GM20000 (cell line): ENCODE data around the gene RPP25.

Source experiments
- DNase-seq: peaks from one replicate; pipeline ENCODE4 v3.0.0; 2012; ENCODE audit warnings: low spot score
- CTCF ChIP-seq: IDR thresholded peaks from 2 replicates; pipeline ENCODE4 v1.5.1; 2012; ENCODE audit warnings: mild to moderate bottlenecking, control low read depth; ENCODE audit errors: extremely low read depth, missing control alignments

The RPP25 gene

GRCh38 chr15:74995182-74995778 lies 38.7 kb upstream of the RPP25 start, which contains the start of gene SCAMP5:
SCAMP5 (plus strand) TSS chr15:74995563; CDS start chr15:75011840, 16,277 bp downstream.
- no peak for TF ChIP-seq CTCF
- peak; percentile 99 for DNase-seq

- TF ChIP-seq CTCF = no peak
Measured at GRCh38 chr15:74994685-74995084, 38.1 kb upstream of the RPP25 start.

GRCh38 chr15:74994236-74994635 lies 37.7 kb upstream of the RPP25 start:
- TF ChIP-seq CTCF = no peak
- DNase-seq = no peak

More at GRCh38 chr15:74994685-74995084, 38.1 kb upstream of the RPP25 start:
- DNase-seq = no peak

DNA sequence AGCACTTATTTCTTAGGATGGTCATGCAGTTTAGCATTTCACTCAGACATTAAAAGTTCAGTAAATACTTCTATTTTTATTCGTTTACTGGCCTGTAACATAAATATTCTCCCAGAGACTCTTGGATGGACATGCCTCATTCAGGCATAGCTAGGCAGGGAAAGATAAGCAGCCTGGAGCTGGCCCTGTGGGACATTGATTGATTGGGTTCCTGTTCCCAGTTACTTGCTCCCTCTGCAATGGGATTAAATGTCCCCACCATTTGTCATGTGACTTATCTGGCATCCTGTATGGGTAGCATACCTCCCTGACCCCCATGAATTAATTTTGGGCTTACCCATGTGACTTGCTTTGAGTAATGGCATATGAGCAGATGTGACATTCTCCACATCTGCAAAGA lies 36.0 kb upstream of the RPP25 start:
- TF ChIP-seq CTCF = no peak
- DNase-seq = no peak

DNA sequence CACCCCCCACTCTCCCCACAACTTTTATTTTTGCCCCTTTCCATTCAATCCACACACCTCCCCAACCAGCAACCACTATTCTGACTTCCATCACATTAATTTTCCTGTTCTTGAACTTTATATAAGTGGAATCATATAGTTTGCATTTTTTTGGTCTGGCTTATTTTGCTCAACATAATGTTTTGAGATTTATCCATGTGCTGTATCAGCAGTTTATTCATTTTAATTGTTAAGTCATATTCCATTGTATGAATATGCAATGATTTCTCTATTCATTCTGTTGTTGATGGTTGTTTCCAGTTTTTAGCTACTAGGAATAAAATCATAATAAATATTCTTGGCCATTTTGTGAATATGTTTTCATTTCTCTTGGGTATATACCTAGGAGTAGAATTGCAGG lies 33.0 kb upstream of the RPP25 start:
- DNase-seq = no peak

DNA sequence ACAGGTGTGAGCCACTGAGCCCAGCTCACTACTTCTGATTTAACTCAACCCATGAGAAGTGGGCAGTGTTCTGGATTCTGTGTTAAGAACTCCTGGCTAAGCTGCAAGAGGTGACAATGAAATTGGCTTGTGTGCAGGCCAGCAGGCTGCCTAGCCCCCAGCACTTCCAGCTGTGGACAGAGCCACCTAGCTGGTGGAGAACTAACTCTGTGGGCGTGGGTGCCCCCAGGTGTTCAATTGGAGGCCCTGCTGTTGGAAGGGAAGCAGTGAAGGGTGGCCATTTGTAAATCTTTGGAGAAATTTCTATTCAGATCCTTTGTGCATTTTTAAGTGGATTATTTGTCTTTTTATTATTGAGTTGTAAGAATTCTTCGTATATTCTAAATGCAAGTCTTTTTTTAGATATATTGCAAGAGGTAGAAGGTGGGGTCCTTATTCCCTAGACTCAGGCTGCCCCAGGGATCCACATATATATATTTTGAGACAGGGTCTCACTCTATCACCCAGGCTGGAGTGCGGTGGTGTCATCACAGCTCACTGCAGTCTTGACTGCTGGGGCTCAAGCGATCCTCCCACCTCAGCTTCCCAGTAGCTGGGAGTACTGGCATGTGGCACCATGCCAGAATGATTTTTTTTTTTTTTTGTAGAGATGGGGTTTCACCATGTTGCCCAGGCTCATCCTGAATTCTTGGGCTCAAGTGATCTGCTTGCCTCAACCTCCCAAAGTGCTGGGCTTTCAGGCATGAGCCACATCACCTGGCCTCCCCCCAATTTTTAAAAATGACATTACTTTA lies 31.6 kb upstream of the RPP25 start:
- peak; percentile 29 for TF ChIP-seq CTCF
- peak; percentile 34 for DNase-seq

More for the DNA sequence above, 33.0 kb upstream of the RPP25 start:
- no peak for TF ChIP-seq CTCF

DNA sequence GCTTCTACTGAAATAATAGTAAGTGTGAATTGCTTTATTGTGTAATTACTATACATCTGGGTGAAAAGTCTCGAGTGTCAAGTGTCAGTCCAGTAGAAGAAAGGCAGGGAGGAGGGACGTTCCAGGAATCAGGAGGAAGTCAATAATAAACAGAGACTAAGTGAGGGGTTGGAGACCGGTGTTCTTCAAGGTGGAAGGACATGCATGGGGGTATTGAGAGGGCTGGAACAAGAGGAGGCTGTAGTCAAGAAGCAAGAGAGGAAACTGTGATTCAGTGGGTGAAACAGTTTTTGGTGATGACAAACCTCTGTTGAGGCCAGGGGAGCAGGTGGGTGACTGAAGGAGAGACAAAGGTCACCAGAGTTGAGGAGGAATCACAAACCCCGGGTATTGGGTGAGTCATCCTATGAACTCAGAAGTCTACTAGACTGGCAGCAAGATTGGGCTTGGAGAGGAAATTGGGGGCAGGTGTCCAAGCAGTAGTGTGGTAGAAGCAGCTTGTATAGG lies 27.2 kb upstream of the RPP25 start:
- no peak for TF ChIP-seq CTCF
- no peak for DNase-seq
